HG03442 (cell line): ENCODE data around the gene AATF.

Experiments used
- ATAC-seq: cut with Tn5 transposase; IDR thresholded peaks from one replicate; pipeline ENCODE4 v1.9.1; 2021; ENCODE audit warnings: mild to moderate bottlenecking, moderate library complexity; ENCODE audit not compliant: unreplicated experiment

AATF gene

GRCh38 chr17:37098910-37099664 is 150.3 kb downstream of the AATF start:
- no peak for ATAC-seq

GRCh38 chr17:37100231-37100630 is 151.5 kb downstream of the AATF start:
- ATAC-seq = no peak

GRCh38 chr17:37101306-37101705 is 152.6 kb downstream of the AATF start:
- ATAC-seq = no peak

DNA sequence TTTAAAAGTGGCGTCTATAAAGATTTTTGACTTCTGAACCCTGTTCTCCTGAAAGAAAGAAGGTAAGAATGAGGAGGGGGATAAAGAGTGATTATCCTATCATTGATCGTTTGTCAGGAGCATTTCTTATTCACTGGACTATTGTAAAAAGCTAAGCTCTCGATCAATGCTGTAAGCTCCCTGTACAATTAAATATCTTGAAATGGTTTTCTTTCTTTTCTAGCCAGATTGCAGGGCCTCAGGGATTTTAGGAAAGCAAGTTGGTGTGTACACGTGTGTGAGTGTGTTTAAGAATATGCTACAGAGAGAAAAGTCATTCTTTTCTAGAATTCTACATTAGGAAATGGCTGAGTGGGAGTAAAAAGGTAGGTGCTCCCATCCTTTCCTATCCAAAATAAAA is 154.5 kb downstream of the AATF start:
- ATAC-seq = no peak

- no peak for ATAC-seq
Measured at GRCh38 chr17:37106049-37106448, 157.3 kb downstream of the AATF start.
